NCI-H2227 (cell line): Measurements from ENCODE around the gene SPINT2.

Experiments
- DNase-seq: peaks from one replicate; lab custom pipeline; 2025; ENCODE audit not compliant: unreplicated experiment; lab: John Stamatoyannopoulos, UW

SPINT2 gene

DNA sequence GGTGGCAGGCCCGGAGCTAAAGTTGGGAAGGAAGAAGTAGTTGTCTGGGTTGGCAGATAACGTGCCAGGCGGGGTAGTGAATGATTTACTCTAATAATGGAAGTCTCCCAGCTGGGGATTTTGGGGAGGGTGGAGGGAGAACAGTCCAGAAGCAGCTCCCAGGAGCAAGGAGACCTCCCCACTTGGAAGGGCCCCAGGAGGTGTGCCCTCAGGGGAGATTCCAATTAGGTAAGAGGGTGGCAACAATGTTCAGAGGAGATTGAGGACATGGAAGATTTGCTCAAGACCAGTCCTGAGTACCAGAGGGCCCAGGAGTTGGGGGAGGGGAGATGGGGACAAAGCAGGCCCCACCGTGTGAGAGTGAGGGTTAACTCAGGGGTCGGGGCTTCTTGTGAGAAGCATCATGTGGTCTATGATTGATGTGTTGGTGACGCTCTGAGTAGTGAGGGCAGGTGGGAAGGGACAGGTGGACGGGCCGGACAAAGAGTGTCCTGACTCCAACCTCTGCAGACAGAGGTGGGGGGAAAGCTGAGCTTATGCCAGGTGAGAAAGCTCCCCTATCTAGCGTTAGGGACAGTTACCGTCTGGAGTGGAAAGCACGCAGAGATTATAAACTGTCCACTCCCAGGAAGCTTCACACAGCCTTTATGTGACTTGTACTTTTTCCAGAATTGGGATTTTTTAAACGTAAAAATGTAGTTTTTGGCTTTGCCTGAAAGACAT lies 3.5 kb downstream of the SPINT2 start:
- DNase-seq, result peak; percentile 76

DNA sequence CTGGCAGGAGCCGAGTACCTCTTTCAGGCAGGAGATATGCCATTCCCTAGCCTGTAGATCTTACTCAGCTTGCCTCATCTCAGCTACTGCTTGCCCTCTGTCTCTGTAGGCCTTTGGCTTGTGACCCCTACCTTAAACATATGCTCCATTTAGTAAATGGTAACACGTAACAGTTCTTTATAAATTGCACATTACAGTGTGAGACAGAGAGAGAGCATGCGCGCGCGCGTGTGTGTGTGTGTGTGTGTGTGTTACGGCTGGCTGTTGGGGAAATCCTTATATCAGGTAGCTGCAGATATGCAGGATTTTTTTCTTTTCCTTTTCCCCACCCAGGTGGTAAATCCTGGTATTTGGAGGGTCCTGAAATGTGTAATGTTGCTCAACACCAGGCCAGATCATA lies 4.2 kb downstream of the SPINT2 start:
- DNase-seq, result peak; percentile 90

- peak; percentile 88 for DNase-seq
These were observed 6.3 kb downstream of the SPINT2 start for GRCh38 chr19:38270587-38271167.

- DNase-seq, result no peak
These were observed 9.1 kb downstream of the SPINT2 start for GRCh38 chr19:38273499-38273898.

GRCh38 chr19:38274739-38275138 lies 10.4 kb downstream of the SPINT2 start:
- no peak for DNase-seq

GRCh38 chr19:38276942-38277517 lies 12.7 kb downstream of the SPINT2 start:
- no peak for DNase-seq

DNA sequence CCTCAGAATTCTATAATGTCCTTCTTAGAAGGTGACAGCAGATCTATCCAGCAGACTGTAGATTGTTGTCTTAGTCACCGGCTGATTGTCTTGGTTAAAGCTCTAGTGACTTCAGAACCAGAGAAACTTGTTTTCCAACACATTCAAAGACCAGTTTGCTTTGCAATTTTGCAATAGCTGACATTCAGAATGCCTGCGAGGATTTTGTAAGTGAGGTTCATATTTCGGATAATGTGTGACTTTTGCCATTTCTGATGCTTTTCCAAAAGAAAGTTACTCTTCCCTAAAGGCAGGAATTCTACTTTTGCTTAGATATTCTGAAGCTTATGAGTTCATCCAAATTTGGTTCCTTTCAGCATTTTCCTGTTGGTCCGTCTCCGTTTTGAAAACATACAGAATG lies 13.2 kb downstream of the SPINT2 start:
- DNase-seq, result no peak

- DNase-seq, result no peak
These were observed 13.8 kb downstream of the SPINT2 start for GRCh38 chr19:38277969-38278680.

GRCh38 chr19:38278751-38279150 lies 14.4 kb downstream of the SPINT2 start:
- DNase-seq, result no peak

DNA sequence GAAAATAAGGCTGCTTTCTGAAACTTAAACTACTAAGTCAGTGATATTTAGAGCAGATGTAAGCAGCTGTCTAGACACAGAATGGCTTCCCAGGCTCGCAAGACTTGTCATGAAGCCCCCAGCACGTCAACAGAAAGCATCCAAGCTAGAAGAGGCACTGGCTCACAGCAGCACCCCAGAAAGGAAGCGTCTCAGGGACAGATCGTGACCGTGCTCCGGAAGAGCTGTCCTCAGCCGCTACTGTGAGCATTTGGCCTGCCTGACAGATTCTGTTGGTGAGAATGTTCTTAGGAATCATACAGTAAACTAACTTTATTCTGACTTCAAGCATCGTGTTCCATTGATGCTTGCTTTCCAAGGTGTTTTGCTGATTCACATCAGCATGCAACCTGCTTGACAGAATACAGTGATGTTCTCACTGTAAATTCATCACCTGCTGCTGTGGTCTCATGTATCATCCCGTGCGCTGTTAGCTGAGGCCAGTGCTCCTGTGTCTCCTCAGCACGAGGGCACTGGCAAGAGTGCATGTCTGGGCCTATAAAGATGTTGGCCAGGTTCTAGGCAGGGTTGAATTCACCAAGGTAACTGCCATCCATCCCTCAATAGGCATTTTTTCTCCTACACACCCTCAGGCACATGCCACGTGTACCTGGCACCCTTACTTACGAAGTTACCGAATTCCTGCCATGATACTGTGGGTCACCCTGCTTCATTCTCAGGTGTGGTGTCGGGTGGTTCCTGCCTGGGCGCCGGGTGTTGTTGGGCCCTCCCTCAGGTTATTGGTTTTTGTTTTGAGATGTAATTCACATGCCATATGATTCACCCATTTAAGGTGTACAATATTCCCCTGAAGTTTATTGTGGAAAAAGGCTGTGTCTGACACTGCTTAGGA lies 15.9 kb downstream of the SPINT2 start:
- DNase-seq, result no peak

- DNase-seq, result no peak
These were observed 17.6 kb downstream of the SPINT2 start for GRCh38 chr19:38281811-38282566.

DNA sequence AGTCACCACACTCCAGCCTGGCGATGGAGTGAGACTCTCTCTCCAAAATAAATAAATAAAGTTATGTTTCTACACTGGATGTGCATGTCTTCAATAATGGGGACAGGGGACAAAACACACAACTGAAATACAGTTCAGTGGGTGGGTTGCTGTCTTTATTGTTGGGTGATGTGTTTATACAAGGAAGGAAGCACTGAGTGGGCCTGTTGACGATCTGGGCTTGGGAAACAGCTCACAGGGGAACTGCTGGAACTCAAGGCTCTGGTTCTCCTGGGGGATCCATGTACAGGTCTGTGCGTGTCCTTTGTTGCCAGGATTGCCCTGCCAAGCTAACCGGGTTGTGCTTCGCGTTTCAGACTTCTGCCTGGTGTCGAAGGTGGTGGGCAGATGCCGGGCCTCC lies 18.9 kb downstream of the SPINT2 start:
- no peak for DNase-seq

- no peak for DNase-seq
These were observed 20.0 kb downstream of the SPINT2 start for GRCh38 chr19:38284422-38284821.

GRCh38 chr19:38285567-38285966 lies 21.2 kb downstream of the SPINT2 start:
- no peak for DNase-seq

DNA sequence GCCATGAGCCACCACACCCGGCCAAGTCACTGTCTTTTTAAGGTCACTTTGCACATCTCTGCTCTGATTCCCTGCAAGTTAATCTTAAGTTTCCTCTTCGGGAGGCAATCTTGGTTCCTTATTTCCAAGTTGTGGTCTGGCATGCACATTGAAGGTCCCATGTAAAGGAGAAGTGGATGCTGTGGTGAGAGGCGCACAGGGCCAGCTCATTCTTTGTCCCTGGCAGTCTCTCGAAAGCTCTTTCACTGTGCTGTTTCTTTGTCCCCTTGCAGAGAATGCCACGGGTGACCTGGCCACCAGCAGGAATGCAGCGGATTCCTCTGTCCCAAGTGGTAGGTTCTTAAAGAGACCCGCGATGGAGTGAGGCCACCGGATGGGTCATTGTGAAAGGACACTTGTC lies 23.2 kb downstream of the SPINT2 start:
- no peak for DNase-seq

GRCh38 chr19:38288123-38288855 lies 23.9 kb downstream of the SPINT2 start:
- no peak for DNase-seq

- DNase-seq, result no peak
These were observed 25.6 kb downstream of the SPINT2 start for GRCh38 chr19:38289955-38290354.

- DNase-seq, result no peak
These were observed 26.3 kb downstream of the SPINT2 start for GRCh38 chr19:38290631-38291147.

DNA sequence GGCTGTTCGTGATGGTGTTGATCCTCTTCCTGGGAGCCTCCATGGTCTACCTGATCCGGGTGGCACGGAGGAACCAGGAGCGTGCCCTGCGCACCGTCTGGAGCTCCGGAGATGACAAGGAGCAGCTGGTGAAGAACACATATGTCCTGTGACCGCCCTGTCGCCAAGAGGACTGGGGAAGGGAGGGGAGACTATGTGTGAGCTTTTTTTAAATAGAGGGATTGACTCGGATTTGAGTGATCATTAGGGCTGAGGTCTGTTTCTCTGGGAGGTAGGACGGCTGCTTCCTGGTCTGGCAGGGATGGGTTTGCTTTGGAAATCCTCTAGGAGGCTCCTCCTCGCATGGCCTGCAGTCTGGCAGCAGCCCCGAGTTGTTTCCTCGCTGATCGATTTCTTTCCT lies 27.5 kb downstream of the SPINT2 start:
- DNase-seq, result no peak
